OCI-LY3 (cell line): Measurements from ENCODE around the gene RARA.

Experiments used
- H2AFZ ChIP-seq: fragments of 200-600, 300-600 bp; shearing (Covaris generic); 2 replicates; pipeline ENCODE4 v1.6.0; 2014; ENCODE audit warnings: antibody characterized with exemption, low read depth, low read length
- H3K27ac ChIP-seq: fragments of 200-600, 300-600 bp; sonication (generic); 2 replicates; pipeline ENCODE4 v1.5.1; 2014; ENCODE audit warnings: mild to moderate bottlenecking, low read length, moderate library complexity, mixed read lengths
- H3K27me3 ChIP-seq: fragments of 200-600, 300-600 bp; sonication (generic); 2 replicates; pipeline ENCODE4 v1.6.1; 2014; ENCODE audit warnings: low read depth, low read length, mixed read lengths
- H3K36me3 ChIP-seq: fragments of 200-600, 300-600 bp; sonication (generic); replicated peaks from 2 replicates; pipeline ENCODE3; 2014; ENCODE audit warnings: low read depth, low read length, mixed read lengths
- H3K4me1 ChIP-seq: fragments of 300-600, 200-600 bp; sonication (generic); 2 replicates; pipeline ENCODE4 v1.6.1; 2014; ENCODE audit warnings: low read length, mixed read lengths
- H3K4me2 ChIP-seq: fragments of 200-600, 300-600 bp; sonication (generic); 2 replicates; pipeline ENCODE4 v1.6.1; 2014; ENCODE audit warnings: low read length, mixed read lengths
- H3K4me3 ChIP-seq: fragments of 300-600, 200-600 bp; sonication (generic); 2 replicates; pipeline ENCODE4 v1.5.1; 2014; ENCODE audit warnings: antibody characterized with exemption, mild to moderate bottlenecking, low read length, moderate library complexity
- H3K79me2 ChIP-seq: fragments of 300-600, 200-600 bp; shearing (Covaris generic); 2 replicates; pipeline ENCODE4 v1.6.1; 2014; ENCODE audit warnings: mild to moderate bottlenecking, low read length, mixed read lengths
- H3K9ac ChIP-seq: fragments of 300-600, 200-600 bp; shearing (Covaris generic); 2 replicates; pipeline ENCODE4 v1.6.0; 2014; ENCODE audit warnings: mild to moderate bottlenecking, low read length, moderate library complexity
- H3K9me3 ChIP-seq: fragments of 200-600, 300-600 bp; shearing (Covaris generic); 2 replicates; pipeline ENCODE4 v1.6.1; 2014; ENCODE audit warnings: low read length, mixed read lengths; ENCODE audit not compliant: insufficient read depth
- H4K20me1 ChIP-seq: fragments of 200-600, 300-600 bp; sonication (generic); 2 replicates; pipeline ENCODE4 v1.6.1; 2016; ENCODE audit warnings: low read length, mixed read lengths; ENCODE audit not compliant: insufficient read depth
- CTCF ChIP-seq: fragments of 200-600, 300-600 bp; sonication (generic); IDR thresholded peaks from 2 replicates; pipeline ENCODE4 v1.5.1; 2014; ENCODE audit warnings: antibody characterized with exemption, low read length, low read depth
- EZH2phosphoT487 ChIP-seq: fragments of 200-600 bp; shearing (Covaris generic); IDR thresholded peaks from 2 replicates; pipeline ENCODE4 v1.6.1; 2018; ENCODE audit warnings: antibody characterized with exemption, mixed run types, low read depth

RARA gene

DNA sequence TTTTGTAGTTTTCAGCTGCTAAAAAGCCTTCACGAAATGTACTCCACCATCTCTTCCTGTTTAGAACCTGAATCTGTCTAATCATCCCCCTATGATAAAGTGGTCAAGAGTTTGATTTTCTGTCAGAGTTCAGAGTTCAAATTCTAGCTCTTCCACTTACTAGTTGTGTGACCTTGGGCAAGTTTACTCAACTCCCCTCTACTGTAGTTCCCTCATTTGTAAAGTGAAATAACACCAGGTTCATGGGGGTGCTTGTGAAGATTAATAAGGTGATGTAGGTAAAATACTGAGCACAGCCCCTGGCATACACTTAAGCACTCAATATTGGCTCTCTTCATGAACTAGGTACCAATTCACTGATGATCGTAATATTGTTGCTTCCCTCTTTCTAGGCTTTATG lies 22.5 kb upstream of the RARA start:
- no peak overlapping the region for H3K9ac ChIP-seq
- H3K4me1 ChIP-seq, result peaks cover 15% of the 10 kb centered on the region
- TF ChIP-seq CTCF (no peak), EZH2phosphoT487 (no peak)

DNA sequence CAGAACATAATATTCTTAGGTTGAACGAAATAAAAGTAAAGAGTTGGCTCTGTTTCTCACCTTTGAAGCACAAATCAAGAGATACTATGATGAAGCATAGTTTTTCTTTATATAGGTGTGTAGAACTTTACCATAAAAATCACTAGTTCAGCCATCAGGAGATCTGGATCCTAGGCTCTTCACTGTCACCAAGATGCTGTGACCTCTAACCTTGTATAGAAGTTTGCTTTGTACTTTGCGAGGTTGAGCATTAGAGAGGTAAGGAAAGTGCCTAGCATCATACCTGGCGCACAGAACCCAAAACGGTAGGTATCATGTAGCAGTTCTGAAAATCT lies 21.9 kb upstream of the RARA start:
- Histone ChIP-seq H3K9me3 (no peaks in the 10 kb centered on the region), H3K27me3 (no peaks in the 10 kb centered on the region), H3K4me3 (peak overlapping the region; percentile 68), H3K79me2 (peaks cover 38% of the 10 kb centered on the region), H3K9ac (peak overlapping the region; percentile 33; the same call in 1 of the 2 replicates), H3K36me3 (peaks cover 26% of the 10 kb centered on the region), H4K20me1 (peaks cover 6% of the 10 kb centered on the region; the same call in 1 of the 2 replicates), H3K4me1 (peaks cover 15% of the 10 kb centered on the region), H2AFZ (peak overlapping the region; percentile 87), H3K27ac (no peak overlapping the region; the same call in 1 of the 2 replicates), H3K4me2 (peak overlapping the region; percentile 75)
- TF ChIP-seq CTCF, result no peak
- no peak for TF ChIP-seq EZH2phosphoT487

More for the DNA sequence above, 22.5 kb upstream of the RARA start:
- H4K20me1 ChIP-seq, result peaks cover 6% of the 10 kb centered on the region; the same call in 1 of the 2 replicates
- no peak overlapping the region for H3K4me3 ChIP-seq
- H3K36me3 ChIP-seq, result peaks cover 26% of the 10 kb centered on the region
- no peak overlapping the region for H2AFZ ChIP-seq
- H3K27me3 ChIP-seq, result no peaks in the 10 kb centered on the region
- peaks cover 36% of the 10 kb centered on the region for H3K79me2 ChIP-seq
- no peak overlapping the region for H3K27ac ChIP-seq
- H3K4me2 ChIP-seq, result no peak overlapping the region
- no peaks in the 10 kb centered on the region for H3K9me3 ChIP-seq

GRCh38 chr17:40287494-40288369 lies 21.2 kb upstream of the RARA start, which contains the start of gene CDC6:
Gene CDC6, plus strand, starts transcription at chr17:40287879. Its CDS starts 1,542 bp downstream, at chr17:40289421.
- TF ChIP-seq CTCF, result no peak
- TF ChIP-seq EZH2phosphoT487, result no peak
- Histone ChIP-seq H3K36me3 (peaks cover 26% of the 10 kb centered on the region), H3K4me2 (peak within 1 kb of the TSS; percentile 75), H2AFZ (peak within 1 kb of the TSS; percentile 87), H4K20me1 (peaks cover 6% of the 10 kb centered on the region; the same call in 1 of the 2 replicates), H3K4me1 (peaks cover 15% of the 10 kb centered on the region), H3K9me3 (no peaks in the 10 kb centered on the region), H3K4me3 (peak within 1 kb of the TSS; percentile 94), H3K9ac (peak within 1 kb of the TSS; percentile 94), H3K79me2 (peaks cover 38% of the 10 kb centered on the region), H3K27ac (peak within 1 kb of the TSS; percentile 70), H3K27me3 (no peaks in the 10 kb centered on the region)

GRCh38 chr17:40290629-40291280 lies 18.2 kb upstream of the RARA start:
- H3K4me2 ChIP-seq, result no peak overlapping the region
- H2AFZ ChIP-seq, result no peak overlapping the region
- peaks cover 15% of the 10 kb centered on the region for H3K4me1 ChIP-seq
- H3K9me3 ChIP-seq, result no peaks in the 10 kb centered on the region
- H3K27me3 ChIP-seq, result no peaks in the 10 kb centered on the region
- no peak overlapping the region for H3K27ac ChIP-seq
- peaks cover 38% of the 10 kb centered on the region for H3K79me2 ChIP-seq
- peak; percentile 61 for TF ChIP-seq CTCF
- TF ChIP-seq EZH2phosphoT487, result no peak
- H4K20me1 ChIP-seq, result peaks cover 6% of the 10 kb centered on the region; the same call in 1 of the 2 replicates
- H3K9ac ChIP-seq, result no peak overlapping the region
- peaks cover 50% of the 10 kb centered on the region for H3K36me3 ChIP-seq
- H3K4me3 ChIP-seq, result no peak overlapping the region
